Right renal cortex interstitium (tissue), 3 donors: ENCODE data around the gene EPC2. TPM values are rescaled to one million over a fixed set of nuclear protein-coding genes. Genes with fewer than 3 reads are reported as not detected.
"Not testable (repeated sequence)": the region's sequence is repeated elsewhere in the genome, so short reads cannot be mapped to it uniquely, and the experiment has no call there.

Source experiments
- DNase-seq, 3 donors: peaks; one replicate each; pipeline ENCODE4 v3.0.0-alpha.2; 2013; ENCODE audit warnings: low read depth in 3 of 3, low spot score in 2 of 3
- polyA plus RNA-seq, 3 donors: library from polyadenylated mRNA; unstranded; fragments of 120-200 nt; gene quantifications; one replicate each; pipeline ENCODE4 v1.2.1, GENCODE V29; 2013; ENCODE audit not compliant: insufficient read length in 3 of 3

Gene EPC2
- polyA plus RNA-seq, 3 donors, result 50.7 to 56.7 (median 53.8) TPM

DNA sequence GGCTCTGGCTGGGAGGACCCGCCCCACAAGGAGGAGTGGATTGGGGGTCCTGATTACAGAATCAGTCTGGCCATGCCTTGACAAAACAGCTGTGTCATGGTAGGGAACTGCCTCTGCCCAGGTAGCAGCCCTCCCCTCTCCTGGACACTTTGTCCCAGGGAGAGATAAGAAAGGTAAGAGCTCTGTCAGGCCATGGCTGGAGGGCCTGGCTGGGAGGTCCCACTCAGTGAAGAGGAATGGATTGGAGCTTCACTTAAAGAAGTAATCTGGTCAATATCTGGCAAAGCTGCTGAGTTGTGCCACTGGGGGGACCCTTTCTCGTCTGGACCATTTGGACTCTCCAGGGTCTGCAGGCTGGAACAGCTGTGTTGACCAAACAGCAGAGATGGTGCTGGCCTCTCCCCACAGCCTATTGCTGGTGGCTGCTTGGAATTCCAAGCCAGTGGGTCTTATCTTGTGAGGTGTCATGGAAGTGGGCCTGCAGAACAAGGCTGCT is 75.4 kb downstream of the EPC2 start:
- DNase-seq, result no peak

DNA sequence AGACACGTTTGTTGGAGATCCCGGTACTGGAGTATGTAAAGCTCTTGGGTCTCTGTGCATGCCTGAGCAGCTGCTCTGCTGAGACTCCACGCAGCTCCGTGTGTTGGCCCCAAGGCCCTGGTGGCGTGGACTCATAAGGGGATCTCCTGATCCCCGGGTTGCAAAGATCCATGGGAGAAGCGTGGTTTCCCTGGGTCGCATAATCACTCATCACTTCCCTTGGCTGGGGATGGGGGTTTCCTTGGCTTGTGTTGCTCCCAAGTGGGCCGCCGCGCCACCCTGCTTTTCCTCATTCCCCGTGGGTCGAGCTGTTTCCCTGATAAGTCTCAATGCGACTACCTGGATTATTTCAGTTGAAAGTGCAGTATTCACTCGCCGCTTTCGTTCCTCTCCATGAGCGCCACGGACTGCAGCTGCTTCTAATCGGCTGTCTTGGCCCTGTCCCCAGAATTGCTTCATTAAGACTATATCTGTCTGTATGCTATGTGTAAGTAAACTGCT is 76.0 kb downstream of the EPC2 start:
- DNase-seq, result no peak

DNA sequence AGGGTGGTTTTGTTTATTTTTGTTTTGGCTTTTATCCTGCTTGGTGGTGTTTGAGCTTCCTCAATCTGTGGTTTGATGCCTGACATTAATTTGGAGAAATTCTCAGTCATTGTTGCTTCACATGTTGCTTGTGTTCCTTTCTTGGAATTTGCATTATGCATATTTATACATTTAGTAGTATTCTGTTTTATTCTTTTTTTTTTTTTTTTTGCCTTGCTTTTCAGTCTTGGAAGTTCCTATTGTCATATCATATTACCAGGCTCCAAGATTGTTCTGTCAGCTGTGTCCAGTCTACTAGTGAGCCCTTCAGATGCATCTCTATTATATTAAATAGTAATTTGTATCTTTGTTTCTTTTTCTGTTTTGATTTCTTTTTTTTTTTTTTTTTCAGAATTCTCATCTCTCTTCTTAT is 77.0 kb downstream of the EPC2 start:
- no peak for DNase-seq

DNA sequence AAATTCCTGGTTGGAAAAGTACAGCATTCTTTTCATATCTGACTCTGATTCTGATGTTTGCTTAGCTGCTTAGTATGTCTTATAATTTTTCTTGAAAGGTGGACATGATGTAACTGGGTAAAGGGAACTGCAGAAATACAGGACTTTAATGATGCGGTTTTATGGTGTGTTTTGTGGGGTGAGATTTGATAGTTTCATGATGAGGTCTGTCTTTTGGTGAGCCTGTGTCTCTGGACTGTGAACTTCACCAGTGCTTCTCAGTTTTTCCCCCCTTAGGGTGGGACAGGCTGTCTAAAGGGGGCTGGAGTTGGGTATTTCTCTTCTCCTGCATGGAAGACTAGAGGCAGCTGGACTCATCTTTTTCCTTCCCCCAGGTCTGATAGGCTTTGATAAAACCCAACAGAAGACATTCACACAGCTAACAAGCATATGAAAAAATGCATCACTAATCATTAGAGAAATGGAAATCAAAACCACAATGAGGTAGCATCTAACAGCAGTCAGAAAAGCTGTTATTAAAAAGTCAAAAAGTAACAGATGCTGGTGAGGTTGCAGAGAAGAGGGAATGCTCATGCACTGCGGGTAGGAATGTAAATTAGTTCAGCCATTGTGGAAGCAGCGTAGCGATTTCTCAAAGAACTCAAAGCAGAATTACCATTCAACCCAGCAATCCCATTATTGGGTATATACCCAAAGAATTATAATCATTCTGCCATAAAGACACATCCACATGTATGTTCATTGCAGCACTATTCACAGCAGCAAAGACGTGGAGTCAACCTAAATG is 77.6 kb downstream of the EPC2 start:
- DNase-seq, result no peak

- DNase-seq, result no peak
Measured at GRCh38 chr2:148725564-148725963, 81.0 kb downstream of the EPC2 start.

DNA sequence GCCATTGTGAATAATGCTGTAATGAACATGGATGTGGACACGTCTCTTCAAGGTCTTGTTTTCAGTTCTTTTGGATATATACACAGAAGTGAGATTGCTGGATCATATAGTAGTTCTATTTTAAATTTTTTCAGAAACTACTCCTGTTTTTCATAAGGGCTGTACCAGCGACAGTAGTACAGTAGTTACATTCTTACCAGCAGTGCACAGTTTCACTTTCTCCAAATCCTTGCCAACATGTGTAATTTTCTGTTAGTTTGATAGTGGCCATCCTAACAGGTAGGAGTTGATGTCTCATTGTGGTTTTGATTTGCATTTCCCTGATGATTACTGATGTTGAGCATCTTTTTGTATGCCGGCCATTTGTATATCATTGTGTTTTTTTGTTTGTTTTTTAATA is 81.7 kb downstream of the EPC2 start:
- no peak for DNase-seq

GRCh38 chr2:148730085-148730484 is 85.5 kb downstream of the EPC2 start:
- DNase-seq, result no peak

DNA sequence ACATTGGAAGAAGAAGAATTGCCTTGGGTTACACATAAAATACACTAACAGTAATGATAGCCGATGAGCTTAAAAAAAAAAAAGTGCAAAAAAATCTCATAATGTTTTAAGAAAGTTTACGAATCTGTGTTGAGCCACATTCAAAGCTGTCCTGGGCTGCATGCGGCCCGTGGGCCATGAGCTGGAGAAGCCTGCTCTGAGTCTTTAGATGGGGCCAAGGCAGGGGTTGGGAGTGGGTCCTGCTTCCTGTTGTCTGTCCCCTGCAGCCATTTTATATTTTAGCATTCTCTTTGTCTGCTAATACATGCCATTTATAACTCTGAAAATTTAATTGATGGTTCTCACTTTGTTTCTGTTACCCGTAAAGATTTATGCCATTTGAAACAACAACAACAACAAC is 93.2 kb downstream of the EPC2 start:
- DNase-seq, result no peak

- DNase-seq, result no peak
Measured at GRCh38 chr2:148739454-148740105, 95.0 kb downstream of the EPC2 start.

GRCh38 chr2:148742373-148742772 is 97.8 kb downstream of the EPC2 start:
- DNase-seq, result no peak

DNA sequence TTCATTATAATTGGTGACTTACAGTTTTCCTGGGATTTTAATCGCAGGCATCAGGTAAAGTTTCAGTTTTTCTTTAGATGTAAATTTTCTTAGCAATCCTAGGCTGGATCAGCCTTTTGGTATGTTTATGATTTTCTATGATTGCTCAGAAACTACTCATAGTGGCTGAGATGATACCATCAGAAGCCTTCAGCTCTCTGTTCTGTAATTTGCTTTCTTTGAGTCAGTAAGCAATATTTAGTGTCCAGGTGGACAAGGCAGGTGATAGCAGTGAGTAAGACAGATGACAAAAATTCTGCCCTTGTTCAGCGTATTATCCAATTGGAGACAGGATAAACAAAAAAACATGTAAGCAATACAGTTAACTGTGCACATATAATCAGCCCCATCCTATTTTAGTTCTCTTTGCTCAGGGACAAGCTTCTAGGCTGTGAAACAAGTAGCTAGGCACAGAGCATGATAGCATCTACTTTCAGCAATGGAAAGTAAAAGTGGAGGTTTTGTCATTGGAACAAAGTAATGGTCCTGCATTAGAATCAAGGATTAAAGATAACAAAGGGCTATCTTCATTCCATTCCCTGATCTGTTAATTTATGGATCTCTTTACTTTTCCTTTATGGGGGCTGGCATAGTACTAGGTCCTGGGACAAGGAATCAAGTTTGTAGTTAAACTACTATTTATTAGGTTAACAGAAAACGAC is 100.8 kb downstream of the EPC2 start:
- no peak for DNase-seq

DNA sequence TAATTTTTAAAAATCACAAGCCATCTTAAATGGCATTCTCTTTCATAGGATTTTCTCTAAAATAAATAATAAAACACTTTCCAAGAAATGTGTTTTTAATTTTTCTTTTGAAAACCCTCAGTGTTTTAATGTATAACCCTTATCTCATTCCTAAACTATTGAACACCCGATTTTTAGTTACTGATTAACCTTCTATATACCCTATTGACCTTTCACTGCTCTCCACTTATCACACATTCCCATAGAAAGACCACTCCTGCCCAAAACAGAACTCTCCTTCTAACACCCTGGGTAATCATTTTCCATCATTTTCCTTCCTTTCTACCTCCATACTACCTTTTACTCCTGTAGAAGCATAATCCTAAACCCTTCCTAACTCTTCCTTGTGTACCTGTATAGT is 102.4 kb downstream of the EPC2 start:
- no peak for DNase-seq

DNA sequence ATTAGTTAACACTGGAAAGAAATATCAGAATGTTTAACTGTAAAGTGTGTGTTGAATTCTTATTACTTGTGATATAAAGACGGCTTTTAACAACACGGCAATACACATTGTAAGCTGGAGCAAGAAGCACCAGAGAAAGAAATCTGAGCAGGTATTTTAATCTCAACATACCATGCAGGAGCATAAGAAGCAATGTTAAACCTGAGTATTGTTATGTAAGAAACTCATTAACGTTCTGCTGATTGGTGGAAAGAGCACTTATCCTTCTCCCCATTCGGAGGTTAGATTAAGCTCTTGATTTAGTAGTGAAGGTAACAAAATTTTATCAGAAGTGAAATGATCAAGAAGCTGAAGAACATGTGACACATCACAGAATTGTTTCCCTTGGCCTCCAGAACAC is 107.4 kb downstream of the EPC2 start:
- no peak for DNase-seq

- no peak for DNase-seq
Measured at GRCh38 chr2:148752977-148753376, 108.4 kb downstream of the EPC2 start.

DNA sequence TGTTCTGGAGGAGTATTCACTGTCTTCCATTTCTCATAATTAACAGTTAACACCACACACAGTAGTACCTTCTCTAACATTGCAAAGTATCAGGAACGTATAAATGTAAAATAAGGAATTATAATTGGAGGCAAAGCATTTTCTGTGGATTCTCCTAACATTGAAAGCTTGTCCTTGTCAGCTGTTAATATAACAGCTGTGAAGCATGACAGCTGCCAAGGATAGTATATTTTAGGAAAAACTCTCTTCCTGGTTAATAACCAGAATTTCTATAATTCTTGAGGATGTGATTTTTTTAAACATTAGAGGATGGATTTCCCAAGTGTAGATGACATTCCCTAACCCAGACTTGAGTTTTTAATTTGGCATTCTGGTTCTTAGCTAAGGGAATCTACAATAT is 110.3 kb downstream of the EPC2 start:
- DNase-seq, result no peak

DNA sequence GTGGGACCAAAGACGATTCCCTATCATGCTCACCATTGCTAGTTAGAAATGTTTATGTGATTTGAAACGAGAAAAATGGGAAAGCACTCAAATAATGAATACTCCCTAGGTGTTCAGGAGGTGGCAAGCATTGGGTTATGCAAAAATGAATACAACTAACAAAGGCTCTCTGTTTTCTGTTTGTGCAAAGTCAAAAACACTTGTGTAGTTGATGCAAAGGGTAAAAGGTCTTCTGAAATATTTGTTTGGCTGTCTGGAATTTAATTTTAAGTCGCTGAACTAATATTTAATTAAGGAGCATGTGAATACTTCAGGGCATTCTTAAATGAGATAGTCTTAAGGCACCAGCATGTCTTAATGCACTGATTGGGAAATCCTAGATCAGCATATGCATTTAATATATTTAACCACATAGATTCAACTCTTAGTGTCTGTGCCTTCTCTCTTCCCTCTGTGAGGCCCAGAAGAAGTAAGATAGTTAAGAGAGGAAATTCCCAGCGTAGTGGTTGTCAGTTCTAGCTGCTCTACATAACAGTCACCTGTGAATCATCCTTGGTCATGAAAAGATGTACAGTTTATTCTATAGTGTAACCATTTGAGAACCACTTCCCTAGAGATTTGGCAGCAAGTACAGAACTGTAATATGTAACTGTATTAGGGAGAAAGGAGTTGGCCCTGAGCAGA is 111.9 kb downstream of the EPC2 start:
- no peak for DNase-seq

DNA sequence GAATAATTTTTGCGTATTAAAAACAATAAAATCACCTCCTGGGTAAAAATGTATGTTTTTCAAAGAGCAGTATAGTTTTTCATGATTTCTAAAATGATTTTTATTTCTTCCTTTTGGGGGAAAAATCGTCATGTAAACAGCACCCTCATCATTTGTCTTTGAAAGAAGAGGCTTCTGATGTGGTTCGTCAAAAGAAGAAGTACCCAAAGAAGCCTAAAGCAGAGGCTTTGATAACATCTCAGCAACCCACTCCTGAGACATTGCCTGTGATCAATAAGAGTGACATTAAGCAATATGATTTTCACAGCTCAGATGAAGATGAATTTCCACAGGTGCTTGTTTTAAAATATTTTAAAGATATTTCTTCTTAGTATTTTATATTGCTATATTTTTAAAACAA is 120.3 kb downstream of the EPC2 start:
- no peak for DNase-seq

DNA sequence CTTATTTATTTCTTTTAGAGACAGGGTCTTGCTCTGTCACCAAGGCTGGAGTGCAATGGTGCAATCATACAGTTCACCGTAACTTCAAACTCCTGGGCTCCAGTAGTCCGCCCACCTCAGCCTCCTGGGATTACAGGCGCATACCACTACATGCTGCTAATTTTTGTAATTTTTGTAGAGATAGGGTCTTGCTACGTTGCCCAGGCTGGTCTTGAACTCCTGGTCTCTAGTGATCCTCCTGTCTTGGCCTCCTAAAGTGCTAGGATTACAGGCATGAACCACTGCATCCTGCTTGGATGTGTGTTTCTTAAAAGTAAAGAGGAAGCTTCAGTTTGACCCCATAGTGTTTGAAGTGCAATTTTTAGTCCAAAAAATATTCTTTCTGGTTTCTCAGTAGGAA is 125.5 kb downstream of the EPC2 start:
- no peak for DNase-seq

GRCh38 chr2:148781544-148781943 is 137.0 kb downstream of the EPC2 start:
- DNase-seq, result no peak

GRCh38 chr2:148789059-148789458 is 144.5 kb downstream of the EPC2 start:
- no peak for DNase-seq

DNA sequence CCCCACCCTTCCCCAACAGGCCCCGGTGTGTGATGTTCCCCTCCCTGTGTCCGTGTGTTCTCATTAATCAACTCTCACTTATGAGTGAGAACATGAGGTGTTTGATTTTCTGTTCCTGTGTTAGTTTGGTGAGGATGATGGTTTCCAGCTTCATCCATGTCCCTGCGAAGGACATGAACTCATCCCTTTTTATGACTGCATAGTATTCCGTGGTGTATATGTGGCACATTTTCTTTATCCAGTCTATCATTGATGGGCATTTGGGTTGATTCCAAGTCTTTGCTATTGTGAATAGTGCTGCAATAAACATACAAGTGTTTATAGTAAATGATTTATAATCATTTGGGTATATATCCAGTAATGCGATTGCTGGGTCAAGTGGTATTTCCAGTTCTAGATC is 145.6 kb downstream of the EPC2 start:
- not testable (repeated sequence) for DNase-seq
